DOHH2 (cell line): Measurements from ENCODE around the gene SOBP.

Source experiments
- H3F3A ChIP-seq: fragments of 200-600 bp; sonication (generic), shearing (Covaris generic); 2 replicates; pipeline ENCODE4 v1.6.0; 2016; ENCODE audit warnings: antibody characterized with exemption, mild to moderate bottlenecking; ENCODE audit not compliant: control insufficient read depth, insufficient read depth
- H3K27ac ChIP-seq: fragments of 200-600 bp; sonication (generic); 2 replicates; pipeline ENCODE4 v1.5.1; 2014; ENCODE audit warnings: low read depth, mild to moderate bottlenecking, low read length, moderate library complexity
- H3K27me3 ChIP-seq: fragments of 200-600 bp; sonication (generic); 2 replicates; pipeline ENCODE4 v1.6.1; 2014; ENCODE audit warnings: mild to moderate bottlenecking, low read length, mixed read lengths; ENCODE audit not compliant: control insufficient read depth
- H3K36me3 ChIP-seq: fragments of 200-600 bp; sonication (generic); 2 replicates; pipeline ENCODE4 v1.6.1; 2014; ENCODE audit warnings: mild to moderate bottlenecking, low read length, moderate library complexity, mixed read lengths; ENCODE audit not compliant: control insufficient read depth
- H3K4me1 ChIP-seq: fragments of 200-600 bp; sonication (generic); 2 replicates; pipeline ENCODE4 v1.6.1; 2014; ENCODE audit warnings: mild to moderate bottlenecking, low read length, mixed read lengths; ENCODE audit not compliant: control insufficient read depth
- H3K4me2 ChIP-seq: fragments of 200-600 bp; sonication (generic); 2 replicates; pipeline ENCODE4 v1.6.0; 2014; ENCODE audit warnings: mild to moderate bottlenecking, low read length, moderate library complexity
- H3K4me3 ChIP-seq: fragments of 200-600 bp; sonication (generic); 2 replicates; pipeline ENCODE4 v1.5.1; 2014; ENCODE audit warnings: mild to moderate bottlenecking, low read length, mixed read lengths
- H3K79me2 ChIP-seq: fragments of 200-600 bp; sonication (generic); 2 replicates; pipeline ENCODE4 v1.6.1; 2014; ENCODE audit warnings: mild to moderate bottlenecking, low read length, mixed read lengths; ENCODE audit not compliant: control insufficient read depth
- H3K9me2 ChIP-seq: fragments of 200-600 bp; sonication (generic); replicated peaks from 2 replicates; pipeline ENCODE4 v1.6.1; 2014; ENCODE audit warnings: mild to moderate bottlenecking, low read length, mixed read lengths; ENCODE audit not compliant: control insufficient read depth
- H3K9me3 ChIP-seq: fragments of 200-600 bp; sonication (generic); 2 replicates; pipeline ENCODE4 v1.6.1; 2014; ENCODE audit warnings: antibody characterized with exemption, low read length, mixed read lengths; ENCODE audit not compliant: control insufficient read depth, insufficient read depth
- H4K20me1 ChIP-seq: fragments of 200-600 bp; sonication (generic); 2 replicates; pipeline ENCODE4 v1.6.0; 2014; ENCODE audit warnings: low read depth, mild to moderate bottlenecking, antibody characterized with exemption, low read length, moderate library complexity; ENCODE audit not compliant: control insufficient read depth, insufficient read depth
- EZH2phosphoT487 ChIP-seq: fragments of 200-600 bp; sonication (generic); IDR thresholded peaks from 2 replicates; pipeline ENCODE4 v1.6.1; 2017; ENCODE audit warnings: borderline replicate concordance, mild to moderate bottlenecking, antibody characterized with exemption, low read length, moderate library complexity, mixed read lengths
- TF ChIP-seq, protein P1 (sequence below): fragments of 200-600 bp; sonication (generic); IDR thresholded peaks from one replicate; pipeline ENCODE4 v1.5.1; 2014; ENCODE audit warnings: antibody characterized with exemption, mild to moderate bottlenecking, low read depth, low read length; ENCODE audit not compliant: poor library complexity, severe bottlenecking

The SOBP gene

DNA sequence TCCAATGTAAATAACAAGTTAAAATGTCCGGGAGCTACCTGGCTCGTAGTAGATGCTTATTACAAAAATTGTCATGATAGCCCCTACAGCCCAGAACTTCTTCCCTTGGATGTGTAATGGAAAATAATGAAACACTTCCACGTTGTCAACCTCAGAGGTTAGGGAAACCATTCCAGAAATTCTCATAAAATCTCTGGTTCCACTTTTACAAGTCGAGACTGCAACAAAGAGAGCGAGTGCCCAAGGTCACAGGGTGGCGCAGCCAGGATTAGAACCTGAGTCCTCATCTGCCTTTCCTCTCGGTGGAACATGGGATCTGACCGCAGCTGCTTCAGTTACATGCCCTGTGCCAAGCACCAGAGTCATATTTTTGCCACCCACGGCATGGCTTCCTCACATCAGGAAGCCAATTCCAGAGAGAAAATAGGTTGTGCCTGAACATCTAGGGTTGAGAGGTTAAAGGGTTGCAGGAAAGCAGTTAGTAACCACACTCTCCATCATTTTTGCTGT lies 157.6 kb downstream of the SOBP start:
- TF ChIP-seq, protein P1, sequence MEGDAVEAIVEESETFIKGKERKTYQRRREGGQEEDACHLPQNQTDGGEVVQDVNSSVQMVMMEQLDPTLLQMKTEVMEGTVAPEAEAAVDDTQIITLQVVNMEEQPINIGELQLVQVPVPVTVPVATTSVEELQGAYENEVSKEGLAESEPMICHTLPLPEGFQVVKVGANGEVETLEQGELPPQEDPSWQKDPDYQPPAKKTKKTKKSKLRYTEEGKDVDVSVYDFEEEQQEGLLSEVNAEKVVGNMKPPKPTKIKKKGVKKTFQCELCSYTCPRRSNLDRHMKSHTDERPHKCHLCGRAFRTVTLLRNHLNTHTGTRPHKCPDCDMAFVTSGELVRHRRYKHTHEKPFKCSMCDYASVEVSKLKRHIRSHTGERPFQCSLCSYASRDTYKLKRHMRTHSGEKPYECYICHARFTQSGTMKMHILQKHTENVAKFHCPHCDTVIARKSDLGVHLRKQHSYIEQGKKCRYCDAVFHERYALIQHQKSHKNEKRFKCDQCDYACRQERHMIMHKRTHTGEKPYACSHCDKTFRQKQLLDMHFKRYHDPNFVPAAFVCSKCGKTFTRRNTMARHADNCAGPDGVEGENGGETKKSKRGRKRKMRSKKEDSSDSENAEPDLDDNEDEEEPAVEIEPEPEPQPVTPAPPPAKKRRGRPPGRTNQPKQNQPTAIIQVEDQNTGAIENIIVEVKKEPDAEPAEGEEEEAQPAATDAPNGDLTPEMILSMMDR, result no peak
- no peak for TF ChIP-seq EZH2phosphoT487
- Histone ChIP-seq H3K4me3 (no peak overlapping the region), H3K4me2 (no peak overlapping the region)

DNA sequence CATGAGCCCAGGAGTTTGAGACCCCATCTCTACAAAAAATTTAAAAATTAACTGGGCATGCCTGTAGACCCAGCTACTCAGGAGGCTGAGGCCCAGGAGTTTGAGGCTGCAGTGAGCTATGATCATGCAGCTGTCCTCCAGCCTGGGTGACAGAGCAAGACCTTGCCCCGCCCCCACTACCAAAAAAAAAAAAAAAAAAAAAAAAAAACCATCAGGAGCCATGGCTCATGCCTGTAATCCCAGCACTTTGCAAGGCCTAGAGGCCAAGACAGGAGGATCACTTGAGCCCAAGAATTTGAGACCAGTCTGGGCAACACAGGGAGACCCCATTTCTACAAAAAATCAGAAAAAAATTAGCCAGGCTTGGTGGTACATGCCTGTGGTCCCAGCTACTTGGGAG lies 159.1 kb downstream of the SOBP start:
- Histone ChIP-seq H3F3A (no peaks in the 10 kb centered on the region; the same call in 1 of the 2 replicates), H3K9me3 (no peaks in the 10 kb centered on the region), H3K4me3 (no peak overlapping the region), H3K36me3 (no peaks in the 10 kb centered on the region), H3K79me2 (no peaks in the 10 kb centered on the region), H4K20me1 (no peaks in the 10 kb centered on the region), H3K27ac (no peak overlapping the region), H3K9me2 (no peaks in the 10 kb centered on the region), H3K27me3 (no peaks in the 10 kb centered on the region), H3K4me2 (no peak overlapping the region), H3K4me1 (peaks cover 44% of the 10 kb centered on the region)
- TF ChIP-seq, protein P1, result no peak
- no peak for TF ChIP-seq EZH2phosphoT487

More for the DNA sequence above, 157.6 kb downstream of the SOBP start:
- Histone ChIP-seq H3K27me3 (no peaks in the 10 kb centered on the region), H3K9me2 (no peaks in the 10 kb centered on the region), H3K4me1 (peaks cover 49% of the 10 kb centered on the region), H3K79me2 (no peaks in the 10 kb centered on the region), H3K9me3 (no peaks in the 10 kb centered on the region), H3F3A (peaks cover 6% of the 10 kb centered on the region), H3K27ac (no peak overlapping the region), H3K36me3 (no peaks in the 10 kb centered on the region), H4K20me1 (no peaks in the 10 kb centered on the region)

DNA sequence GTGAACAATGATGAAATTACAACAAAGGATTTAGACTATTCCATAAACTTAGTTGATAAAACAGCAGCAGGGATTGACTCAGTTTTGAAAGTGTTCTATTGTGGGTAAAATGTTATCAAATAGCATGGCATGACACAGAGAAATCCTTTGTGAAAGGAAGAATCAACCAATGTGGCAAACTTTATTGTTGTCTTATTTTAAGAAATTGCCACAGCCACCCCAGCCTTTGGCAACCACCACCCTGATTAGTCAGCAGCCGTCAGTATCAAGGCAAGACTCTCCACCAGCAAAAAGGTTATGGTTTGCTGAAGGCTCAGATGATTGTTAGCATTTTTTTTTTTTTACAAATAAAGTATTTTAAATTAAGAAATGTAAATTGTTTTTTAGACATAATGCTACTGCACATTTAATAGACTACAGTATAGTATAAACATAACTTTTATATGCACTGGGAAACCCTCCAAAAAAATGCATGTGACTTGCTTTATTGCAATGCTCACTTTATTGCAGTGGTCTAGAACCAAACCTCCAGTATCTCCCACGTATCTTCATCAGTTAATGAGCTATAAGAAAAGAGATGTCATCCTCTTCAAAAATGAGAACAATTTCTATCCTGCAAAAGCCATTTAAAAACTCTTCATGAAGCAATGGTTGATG lies 162.7 kb downstream of the SOBP start:
- Histone ChIP-seq H3K4me3 (no peak overlapping the region), H3K27me3 (no peaks in the 10 kb centered on the region), H3K4me1 (peaks cover 62% of the 10 kb centered on the region), H3K36me3 (no peaks in the 10 kb centered on the region), H3K9me2 (no peaks in the 10 kb centered on the region), H3K9me3 (no peaks in the 10 kb centered on the region), H3F3A (peaks cover 17% of the 10 kb centered on the region), H3K79me2 (no peaks in the 10 kb centered on the region), H3K27ac (no peak overlapping the region), H4K20me1 (no peaks in the 10 kb centered on the region), H3K4me2 (no peak overlapping the region)
- TF ChIP-seq, protein P1, result no peak
- TF ChIP-seq EZH2phosphoT487, result no peak
